ENCODE results near the gene SKAP2.

- TF ChIP-seq ZNF274 (IDR thresholded peaks at IDR 0.05; ENCODE audit: low read depth, low read length), result no peak
- no peak for TF ChIP-seq YY1 (IDR thresholded peaks at IDR 0.05; ENCODE audit: insufficient read depth, insufficient read length)
- no peak for TF ChIP-seq SUZ12 (IDR thresholded peaks at IDR 0.05; ENCODE audit: extremely low read depth, insufficient read depth, insufficient read length)
Measured at GRCh38 chr7:26843705-26844104, 20.7 kb downstream of the SKAP2 start.

Data from NT2/D1 (cell line).